ENCODE measurements around the gene AMD1.

AMD1 gene

GRCh38 chr6:110884321-110884720 is 9.7 kb downstream of the AMD1 start:
- TF ChIP-seq CTCF (IDR thresholded peaks at IDR 0.05; ENCODE audit: low read depth, low read length) = no peak
- H3K4me3 ChIP-seq (replicated peaks in 1 of 2; ENCODE audit: low read depth in 2 of 2, low read length in 2 of 2) = no peak overlapping the region
- no peak for DNase-seq (ENCODE audit: low read depth in 2 of 2)

- DNase-seq (ENCODE audit: low read depth in 2 of 2) = no peak
- TF ChIP-seq CTCF (IDR thresholded peaks at IDR 0.05; ENCODE audit: low read depth, low read length) = no peak
- no peak overlapping the region for H3K4me3 ChIP-seq (replicated peaks in 1 of 2; ENCODE audit: low read depth in 2 of 2, low read length in 2 of 2)
These were observed 10.9 kb downstream of the AMD1 start for GRCh38 chr6:110885526-110885925.

GRCh38 chr6:110886555-110887167 is 12.1 kb downstream of the AMD1 start:
- TF ChIP-seq CTCF (IDR thresholded peaks at IDR 0.05; ENCODE audit: low read depth, low read length) = no peak
- H3K4me3 ChIP-seq (replicated peaks in 1 of 2; ENCODE audit: low read depth in 2 of 2, low read length in 2 of 2) = no peak overlapping the region

GRCh38 chr6:110890288-110890687 is 15.7 kb downstream of the AMD1 start:
- no peak overlapping the region for H3K4me3 ChIP-seq (replicated peaks in 1 of 2; ENCODE audit: low read depth in 2 of 2, low read length in 2 of 2)
- DNase-seq (ENCODE audit: low read depth in 2 of 2) = no peak
- no peak for TF ChIP-seq CTCF (IDR thresholded peaks at IDR 0.05; ENCODE audit: low read depth, low read length)

More at GRCh38 chr6:110886555-110887167, 12.1 kb downstream of the AMD1 start:
- no peak for DNase-seq (ENCODE audit: low read depth in 2 of 2)

GRCh38 chr6:110895907-110896608 is 21.5 kb downstream of the AMD1 start:
- H3K4me3 ChIP-seq (replicated peaks in 1 of 2; ENCODE audit: low read depth in 2 of 2, low read length in 2 of 2) = no peak overlapping the region
- DNase-seq (ENCODE audit: low read depth in 2 of 2) = no peak
- TF ChIP-seq CTCF (IDR thresholded peaks at IDR 0.05; ENCODE audit: low read depth, low read length) = no peak

- H3K4me3 ChIP-seq (replicated peaks in 1 of 2; ENCODE audit: low read depth in 2 of 2, low read length in 2 of 2) = no peak overlapping the region
- DNase-seq (ENCODE audit: low read depth in 2 of 2) = no peak
- no peak for TF ChIP-seq CTCF (IDR thresholded peaks at IDR 0.05; ENCODE audit: low read depth, low read length)
These were observed 22.8 kb downstream of the AMD1 start for GRCh38 chr6:110897433-110897832.
